DND-41 (cell line): ENCODE results near the gene ARHGAP31.

Source experiments
- ATAC-seq: fragments of 200-7000 bp; cut with Tn5 transposase; 3 replicates; pipeline ENCODE4 v1.9.1; 2021; ENCODE audit warnings: low read depth; ENCODE audit not compliant: insufficient read depth
- DNase-seq: peaks from one replicate; pipeline ENCODE4 v3.0.0-alpha.2; 2020
- H2AFZ ChIP-seq: 2 replicates; pipeline ENCODE4 v1.6.0; 2012; ENCODE audit warnings: low read depth, low read length
- H3K27ac ChIP-seq: 2 replicates; pipeline ENCODE4 v1.5.1; 2012; ENCODE audit warnings: low read length, inconsistent platforms
- H3K27me3 ChIP-seq: fragments of 200-600 bp; sonication (generic); 2 replicates; pipeline ENCODE4 v1.6.0; 2012; ENCODE audit warnings: low read length, mild to moderate bottlenecking, inconsistent platforms; ENCODE audit not compliant: insufficient read depth, poor library complexity
- H3K36me3 ChIP-seq: 2 replicates; pipeline ENCODE4 v1.5.1; 2012; ENCODE audit warnings: low read length, inconsistent platforms; ENCODE audit not compliant: insufficient read depth
- H3K4me1 ChIP-seq: 2 replicates; pipeline ENCODE4 v1.5.1; 2012; ENCODE audit warnings: mild to moderate bottlenecking, low read length; ENCODE audit not compliant: insufficient read depth
- H3K4me2 ChIP-seq: 2 replicates; pipeline ENCODE4 v1.6.0; 2012; ENCODE audit warnings: mild to moderate bottlenecking, moderate library complexity, low read length, inconsistent platforms; ENCODE audit not compliant: insufficient read depth
- H3K4me3 ChIP-seq, 2 experiments: fragments of 200-600 bp in 1 of 2; shearing (Covaris generic) in 1 of 2; 2 replicates each; pipeline ENCODE4 v1.5.1; 2012 to 2016; ENCODE audit warnings: inconsistent platforms in 2 of 2, low read length in 2 of 2, mild to moderate bottlenecking in 2 of 2, low read depth in 1 of 2, moderate library complexity in 1 of 2
- H3K79me2 ChIP-seq: 2 replicates; pipeline ENCODE4 v1.6.0; 2012; ENCODE audit warnings: low read length, inconsistent platforms; ENCODE audit not compliant: insufficient read depth
- H3K9ac ChIP-seq: 2 replicates; pipeline ENCODE4 v1.6.0; 2012; ENCODE audit warnings: low read depth, mild to moderate bottlenecking, inconsistent platforms, low read length, moderate library complexity
- H3K9me3 ChIP-seq: 2 replicates; pipeline ENCODE4 v1.5.1; 2012; ENCODE audit warnings: low read length, moderate library complexity, mild to moderate bottlenecking, inconsistent platforms; ENCODE audit not compliant: insufficient read depth, severe bottlenecking
- H4K20me1 ChIP-seq: 2 replicates; pipeline ENCODE4 v1.6.0; 2012; ENCODE audit warnings: low read length; ENCODE audit not compliant: insufficient read depth
- EZH2 ChIP-seq: IDR thresholded peaks from 3 replicates; pipeline ENCODE4 v1.6.1; 2012; ENCODE audit warnings: borderline replicate concordance, low read depth, mild to moderate bottlenecking, moderate library complexity, low read length, inconsistent platforms; ENCODE audit not compliant: severe bottlenecking
- TF ChIP-seq, protein P1 (sequence below): IDR thresholded peaks from 2 replicates; pipeline ENCODE4 v1.5.1; 2012; ENCODE audit warnings: borderline replicate concordance, low read length, moderate library complexity, mild to moderate bottlenecking; ENCODE audit not compliant: poor library complexity, severe bottlenecking; ENCODE audit errors: extremely low read depth

ARHGAP31 gene

DNA sequence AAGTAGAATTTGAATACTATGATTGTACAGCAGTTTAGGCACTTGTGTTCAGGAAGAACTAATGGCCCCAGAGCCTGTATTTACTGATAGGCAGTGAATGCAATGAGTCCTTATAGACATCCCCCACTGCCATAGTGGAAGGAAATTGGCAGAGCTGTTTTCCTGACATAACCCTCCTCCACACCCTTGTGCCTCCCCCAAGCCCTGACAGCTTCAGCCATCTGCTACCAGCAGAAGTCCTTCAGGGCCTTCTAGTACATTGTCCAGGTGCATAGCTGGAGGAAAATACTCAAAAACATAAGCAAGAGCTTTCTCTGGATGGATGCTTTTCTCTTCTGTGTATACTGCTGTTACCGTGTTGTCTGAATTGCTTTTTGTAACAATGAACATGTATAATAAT, 20.6 kb downstream of the ARHGAP31 start:
- H2AFZ ChIP-seq, result no peak overlapping the region
- H3K27ac ChIP-seq, result no peak overlapping the region
- no peaks in the 10 kb centered on the region for H3K4me1 ChIP-seq
- no peak overlapping the region for H3K9ac ChIP-seq
- ATAC-seq, result no peak
- no peaks in the 10 kb centered on the region for H3K79me2 ChIP-seq
- TF ChIP-seq, protein P1, sequence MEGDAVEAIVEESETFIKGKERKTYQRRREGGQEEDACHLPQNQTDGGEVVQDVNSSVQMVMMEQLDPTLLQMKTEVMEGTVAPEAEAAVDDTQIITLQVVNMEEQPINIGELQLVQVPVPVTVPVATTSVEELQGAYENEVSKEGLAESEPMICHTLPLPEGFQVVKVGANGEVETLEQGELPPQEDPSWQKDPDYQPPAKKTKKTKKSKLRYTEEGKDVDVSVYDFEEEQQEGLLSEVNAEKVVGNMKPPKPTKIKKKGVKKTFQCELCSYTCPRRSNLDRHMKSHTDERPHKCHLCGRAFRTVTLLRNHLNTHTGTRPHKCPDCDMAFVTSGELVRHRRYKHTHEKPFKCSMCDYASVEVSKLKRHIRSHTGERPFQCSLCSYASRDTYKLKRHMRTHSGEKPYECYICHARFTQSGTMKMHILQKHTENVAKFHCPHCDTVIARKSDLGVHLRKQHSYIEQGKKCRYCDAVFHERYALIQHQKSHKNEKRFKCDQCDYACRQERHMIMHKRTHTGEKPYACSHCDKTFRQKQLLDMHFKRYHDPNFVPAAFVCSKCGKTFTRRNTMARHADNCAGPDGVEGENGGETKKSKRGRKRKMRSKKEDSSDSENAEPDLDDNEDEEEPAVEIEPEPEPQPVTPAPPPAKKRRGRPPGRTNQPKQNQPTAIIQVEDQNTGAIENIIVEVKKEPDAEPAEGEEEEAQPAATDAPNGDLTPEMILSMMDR, result no peak
- peaks cover 5% of the 10 kb centered on the region for H3K27me3 ChIP-seq
- no peaks in the 10 kb centered on the region for H3K9me3 ChIP-seq
- H4K20me1 ChIP-seq, result no peaks in the 10 kb centered on the region
- no peak overlapping the region for H3K4me3 ChIP-seq
- H3K4me2 ChIP-seq, result no peak overlapping the region
- no peak for DNase-seq
- H3K36me3 ChIP-seq, result no peaks in the 10 kb centered on the region

DNA sequence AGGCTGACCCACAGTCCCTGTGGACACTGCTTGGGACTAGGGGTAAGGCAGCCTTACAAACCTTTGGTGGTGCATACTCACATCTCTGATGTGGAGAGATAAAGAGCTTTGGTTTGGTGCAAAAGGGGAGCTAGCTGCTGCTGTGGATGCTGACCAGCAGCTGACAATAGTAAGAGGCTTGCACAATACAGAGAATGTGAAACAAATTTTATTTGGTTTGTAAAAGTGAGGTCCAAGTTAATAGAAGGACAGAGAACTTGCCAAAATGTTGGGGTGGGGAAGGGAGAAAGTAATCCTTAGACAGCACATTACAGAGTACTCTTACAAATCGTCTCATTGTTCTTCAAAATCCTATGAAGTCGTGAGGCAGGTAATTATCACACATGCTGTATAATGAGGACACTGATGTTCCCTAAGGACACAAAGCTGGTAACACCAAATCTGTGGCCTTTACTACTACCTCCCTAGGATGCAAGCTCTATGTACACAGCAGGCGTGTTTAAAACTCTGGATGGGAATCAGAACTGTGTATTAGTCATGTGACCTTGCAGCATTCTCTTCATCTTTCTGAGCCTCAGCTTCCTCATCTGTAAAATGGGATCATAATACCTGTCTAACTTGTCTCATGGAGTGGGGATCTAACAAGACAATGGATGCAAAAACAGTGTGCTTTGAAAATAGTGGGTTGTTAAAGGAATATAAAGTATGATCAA, 21.6 kb downstream of the ARHGAP31 start:
- no peak overlapping the region for H3K27ac ChIP-seq
- no peaks in the 10 kb centered on the region for H3K9me3 ChIP-seq
- H3K36me3 ChIP-seq, result no peaks in the 10 kb centered on the region
- H3K4me1 ChIP-seq, result no peaks in the 10 kb centered on the region
- TF ChIP-seq EZH2, result no peak
- TF ChIP-seq, protein P1, result no peak
- H3K4me2 ChIP-seq, result no peak overlapping the region
- H2AFZ ChIP-seq, result no peak overlapping the region
- DNase-seq (no peak), ATAC-seq (no peak)
- H3K27me3 ChIP-seq, result peaks cover 5% of the 10 kb centered on the region
- H3K4me3 ChIP-seq, result no peak overlapping the region
- H4K20me1 ChIP-seq, result no peaks in the 10 kb centered on the region
- H3K79me2 ChIP-seq, result no peaks in the 10 kb centered on the region
- no peak overlapping the region for H3K9ac ChIP-seq

DNA sequence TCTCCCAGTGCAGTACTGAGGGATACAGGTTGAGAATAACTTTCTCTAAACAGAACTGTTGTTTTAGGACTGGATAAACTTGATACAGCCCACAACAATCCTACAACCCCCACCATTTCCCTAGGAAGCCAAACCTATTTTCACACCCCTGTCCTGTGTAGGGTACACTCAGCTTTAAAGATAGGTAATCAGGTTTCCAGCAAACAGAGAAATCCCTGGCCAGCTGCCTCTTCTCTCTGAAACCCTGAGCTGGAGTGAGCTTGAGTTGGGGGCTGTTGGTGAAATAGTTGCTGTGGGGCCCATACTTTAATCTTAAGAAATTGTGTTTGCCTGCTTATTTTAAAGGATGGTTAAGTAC, 22.1 kb downstream of the ARHGAP31 start:
- Histone ChIP-seq H4K20me1 (no peaks in the 10 kb centered on the region), H3K4me3 (no peak overlapping the region), H3K9ac (no peak overlapping the region), H3K79me2 (no peaks in the 10 kb centered on the region), H3K27me3 (peaks cover 5% of the 10 kb centered on the region), H3K27ac (no peak overlapping the region), H3K36me3 (no peaks in the 10 kb centered on the region), H3K4me1 (no peaks in the 10 kb centered on the region), H3K9me3 (no peaks in the 10 kb centered on the region), H3K4me2 (no peak overlapping the region), H2AFZ (no peak overlapping the region)
- ATAC-seq, result no peak
- no peak for DNase-seq
- TF ChIP-seq, protein P1, result no peak
- TF ChIP-seq EZH2, result no peak
